CD14-positive monocyte (primary cell): ENCODE results near the gene NT5DC4. TPM values are rescaled to one million over a fixed set of nuclear protein-coding genes. Genes with fewer than 3 reads are reported as not detected.

ENCODE experiments used
- DNase-seq, 3 donors: peaks; one replicate each; pipeline ENCODE4 v3.0.0-alpha.2; 2011 to 2022
- H2AFZ ChIP-seq: 2 replicates; pipeline ENCODE4 v1.6.0; 2012; ENCODE audit warnings: mild to moderate bottlenecking, low read depth, low read length, inconsistent platforms; ENCODE audit not compliant: insufficient read depth, poor library complexity, severe bottlenecking
- H3K27ac ChIP-seq, 2 donors: 1 replicate in 1 of 2; 2 replicates in 1 of 2; pipeline ENCODE4 v1.5.1; 2012 to 2013; ENCODE audit warnings: low read length in 2 of 2, control low read depth in 1 of 2, inconsistent platforms in 1 of 2, low read depth in 1 of 2, mild to moderate bottlenecking in 1 of 2
- H3K27me3 ChIP-seq, 2 donors: one replicate each; pipeline versions ENCODE4 v1.6.0 to v1.6.1; 2011 to 2013; ENCODE audit warnings: low read length in 2 of 2; ENCODE audit not compliant: control insufficient read depth in 2 of 2, insufficient read depth in 2 of 2
- H3K36me3 ChIP-seq, 2 donors: replicated peaks in 1 of 2; 1 replicate in 1 of 2; 2 replicates in 1 of 2; pipeline versions ENCODE4 v1.5.1 to v1.6.1; 2012 to 2013; ENCODE audit warnings: low read length in 2 of 2, control low read depth in 1 of 2, inconsistent platforms in 1 of 2, mild to moderate bottlenecking in 1 of 2; ENCODE audit not compliant: insufficient read depth in 2 of 2, control insufficient read depth in 1 of 2
- H3K4me1 ChIP-seq, 2 donors: 1 replicate in 1 of 2; 2 replicates in 1 of 2; pipeline versions ENCODE4 v1.5.1 to v1.6.1; 2012 to 2013; ENCODE audit warnings: low read length in 2 of 2, control low read depth in 1 of 2, inconsistent platforms in 1 of 2, mild to moderate bottlenecking in 1 of 2, moderate library complexity in 1 of 2; ENCODE audit not compliant: insufficient read depth in 2 of 2, control insufficient read depth in 1 of 2
- H3K4me2 ChIP-seq: replicated peaks from 2 replicates; pipeline ENCODE3; 2012; ENCODE audit warnings: low read length, moderate library complexity, mild to moderate bottlenecking; ENCODE audit not compliant: poor library complexity, severe bottlenecking; ENCODE audit errors: extremely low read depth
- H3K4me3 ChIP-seq, 3 experiments: fragments of 200-600 bp in 1 of 3; sonication (generic) in 1 of 3; replicated peaks in 1 of 3; 1 replicate in 2 of 3; 2 replicates in 1 of 3; pipeline ENCODE4 v1.5.1; 2011 to 2013; ENCODE audit warnings: low read length in 3 of 3, mild to moderate bottlenecking in 3 of 3, control low read depth in 2 of 3, low read depth in 2 of 3, inconsistent platforms in 1 of 3, moderate library complexity in 1 of 3
- H3K79me2 ChIP-seq: 2 replicates; pipeline ENCODE4 v1.6.0; 2012; ENCODE audit warnings: mild to moderate bottlenecking, control low read depth, inconsistent platforms, low read length, moderate library complexity; ENCODE audit not compliant: insufficient read depth
- H3K9ac ChIP-seq: 2 replicates; pipeline ENCODE4 v1.6.0; 2017; ENCODE audit warnings: low read length, mild to moderate bottlenecking; ENCODE audit not compliant: insufficient read depth, poor library complexity, severe bottlenecking
- H3K9me3 ChIP-seq, 2 donors: replicated peaks in 1 of 2; 1 replicate in 1 of 2; 2 replicates in 1 of 2; pipeline versions ENCODE4 v1.5.1 to v1.6.1; 2012 to 2013; ENCODE audit warnings: low read length in 2 of 2, control low read depth in 1 of 2; ENCODE audit not compliant: control insufficient read depth in 1 of 2, insufficient read depth in 1 of 2
- H4K20me1 ChIP-seq: 2 replicates; pipeline ENCODE4 v1.6.0; 2012; ENCODE audit warnings: mild to moderate bottlenecking, low read length, control low read depth, moderate library complexity; ENCODE audit not compliant: insufficient read depth
- H3K27ac Mint-ChIP-seq, 7 donors: one replicate each; pipeline ENCODE4 v1.8.0; 2020; ENCODE audit warnings: mild to moderate bottlenecking in 7 of 7, mixed read lengths in 7 of 7, moderate library complexity in 6 of 7, inconsistent platforms in 2 of 7
- H3K27me3 Mint-ChIP-seq, 3 donors: one replicate each; pipeline ENCODE4 v1.8.0; 2021 to 2022; ENCODE audit warnings: low read depth in 3 of 3, mild to moderate bottlenecking in 3 of 3, mixed read lengths in 3 of 3, moderate library complexity in 3 of 3, inconsistent platforms in 1 of 3
- H3K36me3 Mint-ChIP-seq, 2 donors: one replicate each; pipeline ENCODE4 v1.8.0; 2020; ENCODE audit warnings: mixed read lengths in 2 of 2, inconsistent platforms in 1 of 2, mild to moderate bottlenecking in 1 of 2
- H3K4me1 Mint-ChIP-seq: one replicate; pipeline ENCODE4 v1.8.0; 2020; ENCODE audit warnings: mild to moderate bottlenecking, mixed read lengths
- H3K4me3 Mint-ChIP-seq, 2 donors: one replicate each; pipeline ENCODE4 v1.8.0; 2020; ENCODE audit warnings: mild to moderate bottlenecking in 2 of 2, mixed read lengths in 2 of 2, moderate library complexity in 1 of 2
- H3K9me3 Mint-ChIP-seq, 7 donors: one replicate each; pipeline ENCODE4 v1.8.0; 2020 to 2022; ENCODE audit warnings: mixed read lengths in 7 of 7, mild to moderate bottlenecking in 6 of 7, moderate library complexity in 6 of 7, inconsistent platforms in 2 of 7
- CTCF ChIP-seq: fragments of 200-600 bp; IDR thresholded peaks from one replicate; pipeline ENCODE4 v1.8.0; 2022; ENCODE audit warnings: antibody characterized with exemption, mild to moderate bottlenecking
- WGBS: methylation state at CpG from one replicate; pipeline ENCODE4 v1.1.5; 2013; ENCODE audit warnings: missing lambda C conversion rate; ENCODE audit not compliant: insufficient coverage; 5-methylcytosine and 5-hydroxymethylcytosine counted together
- intact Hi-C, 2 donors: fragments of 100-400 bp; cut with micrococcal nuclease; formaldehyde crosslinking; loops; one replicate each; pipeline versions ENCODE4 v1.15.0 to v1.15.1; 2023
- polyA plus RNA-seq, 3 donors: library from polyadenylated mRNA; depleted of rRNA in 1 of 3; unstranded in 2 of 3; stranded (reverse) in 1 of 3; fragments of 300-500 nt in 2 of 3; fragments of >200 nt in 1 of 3; fragmentation: Illumina TruSeq in 2 of 3; gene quantifications; 1 replicate in 2 of 3; 2 replicates in 1 of 3; pipeline ENCODE4 v1.2.3, GENCODE V29; 2012 to 2021

NT5DC4 gene
- polyA plus RNA-seq, 3 donors = 2.2 TPM; not detected in 2

DNA sequence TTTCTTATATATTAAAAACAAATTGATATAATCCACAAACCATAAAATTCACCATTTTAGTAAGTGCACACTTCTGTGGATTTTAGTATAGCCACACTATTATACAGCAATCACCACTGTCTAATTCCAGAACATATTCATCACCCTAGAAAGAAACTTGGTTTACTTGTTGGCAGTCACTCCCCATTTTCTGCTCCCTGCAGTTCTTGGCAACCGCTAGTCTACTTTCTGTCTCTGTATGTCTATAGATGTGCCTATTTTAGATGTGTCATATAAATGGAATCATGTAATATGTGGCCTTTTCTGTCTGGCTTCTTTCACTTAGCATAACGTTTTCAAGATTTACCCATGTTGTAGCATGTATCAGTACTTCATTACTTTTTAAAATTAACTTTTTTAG, 37.9 kb downstream of the NT5DC4 start:
- no peak overlapping the region for H3K27ac ChIP-seq
- Mint-ChIP-seq H3K9me3 (no peaks in the 10 kb centered on the region), H3K27me3 (peaks cover 0 to 1% (median 0%) of the 10 kb centered on the region in 3 donors), H3K36me3 (peaks cover 20 to 37% of the 10 kb centered on the region in 2 donors), H3K27ac (no peak overlapping the region), H3K4me3 (no peak overlapping the region), H3K4me1 (peaks cover 36% of the 10 kb centered on the region)
- H3K4me2 ChIP-seq = no peak overlapping the region
- peaks cover 0 to 32% of the 10 kb centered on the region in 2 donors for H3K36me3 ChIP-seq
- DNase-seq = no peak
- H3K4me3 ChIP-seq = no peak overlapping the region
- H4K20me1 ChIP-seq = no peaks in the 10 kb centered on the region
- H2AFZ ChIP-seq = no peak overlapping the region
- H3K79me2 ChIP-seq = peaks cover 96% of the 10 kb centered on the region
- TF ChIP-seq CTCF = no peak
- H3K27me3 ChIP-seq = no peaks in the 10 kb centered on the region
- H3K9me3 ChIP-seq = no peaks in the 10 kb centered on the region
- WGBS = no CpG with 5 or more reads among the region's 2 CpGs
- intact Hi-C loops = no loop called here
- no peak overlapping the region for H3K9ac ChIP-seq
- peaks cover 31 to 43% of the 10 kb centered on the region in 2 donors for H3K4me1 ChIP-seq

GRCh38 chr2:112760149-112760548, 39.3 kb downstream of the NT5DC4 start:
- Mint-ChIP-seq H3K27me3 (peaks cover 0 to 1% (median 0%) of the 10 kb centered on the region in 3 donors), H3K27ac (no peak overlapping the region), H3K36me3 (peaks cover 16 to 24% of the 10 kb centered on the region in 2 donors), H3K4me3 (no peak overlapping the region), H3K4me1 (peaks cover 37% of the 10 kb centered on the region), H3K9me3 (no peaks in the 10 kb centered on the region)
- H3K9me3 ChIP-seq = no peaks in the 10 kb centered on the region
- H3K27me3 ChIP-seq = no peaks in the 10 kb centered on the region
- H3K4me1 ChIP-seq = peaks cover 30 to 43% of the 10 kb centered on the region in 2 donors
- intact Hi-C loops = loop anchor here in 1 of 2 donors (5.0 kb wide), 1 partner anchor 37 kb away; no protein-coding TSS in a partner anchor
- H3K9ac ChIP-seq = no peak overlapping the region
- no peak overlapping the region for H3K4me2 ChIP-seq
- H3K36me3 ChIP-seq = peaks cover 0 to 32% of the 10 kb centered on the region in 2 donors
- TF ChIP-seq CTCF = no peak
- no peak overlapping the region for H3K4me3 ChIP-seq
- H4K20me1 ChIP-seq = no peaks in the 10 kb centered on the region
- H2AFZ ChIP-seq = no peak overlapping the region
- no peak for DNase-seq
- no CpG with 5 or more reads among the region's 1 CpG for WGBS
- H3K27ac ChIP-seq = no peak overlapping the region
- peaks cover 89% of the 10 kb centered on the region for H3K79me2 ChIP-seq
